GM18909 (cell line): ENCODE data around the gene F10.

Experiments
- ATAC-seq: cut with Tn5 transposase; IDR thresholded peaks from one replicate; pipeline ENCODE4 v1.9.1; 2021; ENCODE audit warnings: mild to moderate bottlenecking; ENCODE audit not compliant: unreplicated experiment, poor library complexity

Gene F10

DNA sequence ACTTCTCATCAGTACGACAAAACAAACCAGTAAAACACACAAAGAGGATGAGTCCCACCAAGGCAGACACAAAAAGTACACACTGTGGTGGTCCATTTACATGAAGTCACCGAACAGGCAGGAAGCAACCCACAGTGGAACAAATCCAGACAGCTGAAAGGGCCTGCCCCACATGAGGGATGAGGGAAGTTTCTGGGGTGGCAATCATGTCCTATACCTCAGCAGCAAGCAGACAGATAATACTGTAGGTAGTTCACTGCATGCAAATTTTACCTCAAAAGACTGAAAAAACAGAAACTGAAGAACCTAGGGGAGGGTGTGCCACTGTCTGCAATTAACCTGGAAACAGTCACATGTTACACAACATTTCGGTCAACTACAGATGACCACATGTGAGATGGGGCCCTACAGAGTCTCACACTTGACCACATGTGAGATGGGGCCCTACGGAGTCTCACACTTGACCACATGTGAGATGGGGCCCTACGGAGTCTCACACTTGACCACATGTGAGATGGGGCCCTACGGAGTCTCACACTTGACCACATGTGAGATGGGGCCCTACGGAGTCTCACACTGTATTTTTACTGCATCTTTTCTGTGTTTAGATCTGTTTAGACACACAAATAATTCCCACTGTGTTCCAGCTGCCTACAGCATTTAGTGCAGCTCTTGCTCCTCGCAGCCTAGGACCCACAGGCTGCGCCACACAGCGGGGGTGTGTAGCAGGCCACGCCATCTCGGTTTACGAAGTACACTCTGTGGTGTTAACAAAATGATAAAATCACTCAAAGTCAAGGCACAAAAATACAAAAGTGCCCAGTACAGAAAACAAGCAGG lies 63.7 kb downstream of the F10 start:
- ATAC-seq = peak; percentile 90

DNA sequence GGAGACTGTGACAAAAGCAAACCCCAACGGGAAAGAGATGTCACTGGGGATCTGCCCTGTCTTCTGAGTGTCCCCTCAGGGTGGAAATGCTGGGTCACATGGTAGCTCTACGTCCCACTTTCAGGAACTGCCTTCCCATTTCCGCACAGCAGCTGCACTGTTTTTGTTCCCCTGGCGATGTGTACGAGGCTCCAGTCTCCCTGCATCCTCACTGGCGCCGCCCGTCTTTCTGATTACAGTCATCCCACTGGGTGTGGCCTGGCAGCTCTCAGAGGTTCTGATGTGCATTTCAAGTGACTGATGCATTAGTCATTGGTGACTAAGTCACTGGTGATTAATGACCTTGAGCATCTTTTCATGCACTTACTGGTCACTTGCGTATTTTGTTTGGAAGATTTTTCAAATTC lies 64.7 kb downstream of the F10 start:
- no peak for ATAC-seq

- no peak for ATAC-seq
Observed at GRCh38 chr13:113187883-113188665, 65.5 kb downstream of the F10 start.

DNA sequence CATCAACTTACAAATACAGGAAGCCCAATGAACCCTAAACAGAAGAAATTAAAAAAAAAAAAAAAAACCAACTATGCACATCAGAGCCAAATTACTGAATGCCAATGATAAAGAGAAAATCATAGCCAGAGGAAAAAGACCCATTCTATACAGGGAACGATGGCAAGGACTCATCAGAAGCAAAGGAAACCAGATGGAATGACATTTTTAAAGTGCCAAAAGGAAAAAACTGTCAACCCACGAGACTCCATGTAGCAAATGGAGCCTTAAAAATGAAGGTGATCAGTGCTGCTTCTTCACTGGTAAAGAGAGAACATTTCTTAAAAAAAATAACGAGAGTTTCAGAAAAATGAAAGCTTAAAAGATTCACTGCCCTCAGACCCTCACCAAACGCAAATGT lies 67.6 kb downstream of the F10 start:
- ATAC-seq = no peak

DNA sequence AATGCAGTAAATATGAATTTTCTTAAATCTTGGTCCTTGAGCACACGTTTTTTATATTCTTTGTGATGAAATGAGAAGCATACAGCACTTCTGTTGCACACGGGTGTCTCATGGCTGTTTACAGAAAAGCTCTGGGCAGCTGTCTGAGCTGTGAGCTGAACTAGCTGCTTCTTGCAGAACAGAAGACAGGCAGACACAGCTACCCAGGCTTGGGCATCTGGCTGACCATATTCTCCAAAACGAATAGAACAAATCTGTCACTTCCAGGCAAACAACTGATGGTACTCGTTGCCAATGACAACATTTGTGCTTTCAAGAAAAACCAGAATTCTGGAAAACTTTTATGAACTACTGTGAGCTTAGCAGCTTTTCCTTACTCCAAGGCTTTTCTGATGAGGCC lies 69.7 kb downstream of the F10 start:
- ATAC-seq = no peak

- ATAC-seq = no peak
Observed at GRCh38 chr13:113192902-113193301, 70.3 kb downstream of the F10 start.

GRCh38 chr13:113195360-113195759 lies 72.8 kb downstream of the F10 start:
- ATAC-seq = no peak

- no peak for ATAC-seq
Observed at GRCh38 chr13:113196970-113197737, 74.6 kb downstream of the F10 start.
